Suprapubic skin (tissue), 4 donors: ENCODE results near the gene PIGH. TPM values are rescaled to one million over a fixed set of nuclear protein-coding genes. Genes with fewer than 3 reads are reported as not detected.
"Not testable (repeated sequence)": the region's sequence is repeated elsewhere in the genome, so short reads cannot be mapped to it uniquely, and the experiment has no call there.

Experiments
- DNase-seq, 2 donors: peaks; one replicate each; pipeline ENCODE4 v3.0.0-alpha.2; 2019; ENCODE audit warnings: low spot score in 2 of 2
- H3K27ac ChIP-seq: fragments of 200-600 bp; sonication (generic); one replicate; pipeline ENCODE4 v1.5.1; 2019
- H3K27me3 ChIP-seq: fragments of 200-600 bp; sonication (generic); one replicate; pipeline ENCODE4 v1.5.1; 2019
- H3K36me3 ChIP-seq: fragments of 200-600 bp; sonication (generic); one replicate; pipeline ENCODE4 v1.5.1; 2019
- H3K4me1 ChIP-seq: fragments of 200-600 bp; sonication (generic); one replicate; pipeline ENCODE4 v1.5.1; 2019
- H3K4me3 ChIP-seq: fragments of 200-600 bp; sonication (generic); one replicate; pipeline ENCODE4 v1.5.1; 2019; ENCODE audit warnings: mild to moderate bottlenecking
- H3K9me3 ChIP-seq: fragments of 200-600 bp; sonication (generic); one replicate; pipeline ENCODE4 v1.5.1; 2019
- CTCF ChIP-seq, 2 donors: fragments of 200-600 bp in 1 of 2; fragments of 450-650 bp in 1 of 2; sonication (generic) in 1 of 2; IDR thresholded peaks; one replicate each; pipeline ENCODE4 v1.5.1; 2016 to 2019; ENCODE audit warnings: antibody characterized with exemption in 2 of 2, mild to moderate bottlenecking in 1 of 2, moderate library complexity in 1 of 2
- EP300 ChIP-seq: sonication (generic); formaldehyde crosslinking; IDR thresholded peaks from one replicate; pipeline ENCODE4 v1.6.1; 2017; ENCODE audit warnings: antibody characterized with exemption
- POLR2A ChIP-seq, 2 donors: fragments of 450-650 bp; IDR thresholded peaks; one replicate each; pipeline ENCODE4 v1.6.1; 2017; ENCODE audit warnings: antibody characterized with exemption in 2 of 2, mild to moderate bottlenecking in 2 of 2, moderate library complexity in 2 of 2
- POLR2AphosphoS5 ChIP-seq, 3 donors: sonication (generic); formaldehyde crosslinking; IDR thresholded peaks; one replicate each; pipeline ENCODE4 v1.6.1; 2017; ENCODE audit warnings: antibody characterized with exemption in 3 of 3
- WGBS: methylation state at CpG from one replicate; pipeline ENCODE4 v1.1.5; 2018; 5-methylcytosine and 5-hydroxymethylcytosine counted together
- total RNA-seq, 4 donors: library from RNA; depleted of rRNA; stranded (reverse); fragments of >200 nt; gene quantifications; one replicate each; pipeline ENCODE4 v1.1.0, GENCODE V29; 2016

The PIGH gene
- total RNA-seq, 4 donors from 2014 or later = 29.6 to 50.5 (median 36.4) TPM

- DNase-seq = no peak
- Histone ChIP-seq H3K4me3 (no peak overlapping the region), H3K27me3 (no peaks in the 10 kb centered on the region), H3K27ac (no peak overlapping the region), H3K9me3 (no peaks in the 10 kb centered on the region), H3K4me1 (no peaks in the 10 kb centered on the region), H3K36me3 (no peaks in the 10 kb centered on the region)
- WGBS = 80% methylated on average over 5 of the region's 5 CpGs
- TF ChIP-seq POLR2A (IDR thresholded peaks at IDR 0.05) (no peak), CTCF (IDR thresholded peaks at IDR 0.05) (no peak), EP300 (no peak), POLR2AphosphoS5 (IDR thresholded peaks at IDR 0.05) (no peak)
Observed at GRCh38 chr14:67630938-67631337, 30.9 kb upstream of the PIGH start.

- H3K9me3 ChIP-seq = no peaks in the 10 kb centered on the region
- no peaks in the 10 kb centered on the region for H3K4me1 ChIP-seq
- no peak overlapping the region for H3K4me3 ChIP-seq
- H3K36me3 ChIP-seq = no peaks in the 10 kb centered on the region
- no peak overlapping the region for H3K27ac ChIP-seq
- TF ChIP-seq POLR2A (IDR thresholded peaks at IDR 0.05) = no peak
- TF ChIP-seq EP300 = no peak
- TF ChIP-seq POLR2AphosphoS5 (IDR thresholded peaks at IDR 0.05) = no peak
- no peak for TF ChIP-seq CTCF (IDR thresholded peaks at IDR 0.05)
- WGBS = 97% methylated on average over 4 of the region's 4 CpGs
- no peaks in the 10 kb centered on the region for H3K27me3 ChIP-seq
- DNase-seq = no peak
Observed at GRCh38 chr14:67630186-67630585, 30.1 kb upstream of the PIGH start.

GRCh38 chr14:67627519-67627918, 27.5 kb upstream of the PIGH start:
- no peak overlapping the region for H3K4me3 ChIP-seq
- H3K4me1 ChIP-seq = peaks cover 12% of the 10 kb centered on the region
- no peaks in the 10 kb centered on the region for H3K9me3 ChIP-seq
- no peak for DNase-seq
- H3K27me3 ChIP-seq = no peaks in the 10 kb centered on the region
- no peaks in the 10 kb centered on the region for H3K36me3 ChIP-seq
- H3K27ac ChIP-seq = no peak overlapping the region
- TF ChIP-seq EP300 = no peak
- TF ChIP-seq CTCF (IDR thresholded peaks at IDR 0.05) = no peak
- no peak for TF ChIP-seq POLR2A (IDR thresholded peaks at IDR 0.05)
- TF ChIP-seq POLR2AphosphoS5 (IDR thresholded peaks at IDR 0.05) = no peak

GRCh38 chr14:67626131-67626530, 26.1 kb upstream of the PIGH start:
- not testable (repeated sequence) for H3K27me3 ChIP-seq, H3K27ac ChIP-seq, H3K36me3 ChIP-seq, H3K4me3 ChIP-seq, H3K9me3 ChIP-seq, DNase-seq
- peaks cover 14% of the 10 kb centered on the region for H3K4me1 ChIP-seq
- 83% methylated on average over 1 of the region's 1 CpG for whole genome bisulfite sequencing

- peak overlapping the region; percentile 35 for H3K27ac ChIP-seq
- peaks cover 34% of the 10 kb centered on the region for H3K4me1 ChIP-seq
- H3K4me3 ChIP-seq = no peak overlapping the region
- no peaks in the 10 kb centered on the region for H3K27me3 ChIP-seq
- TF ChIP-seq POLR2A (IDR thresholded peaks at IDR 0.05) (no peak), EP300 (no peak), CTCF (IDR thresholded peaks at IDR 0.05) (no peak), POLR2AphosphoS5 (IDR thresholded peaks at IDR 0.05) (no peak)
- no peak for DNase-seq
- no peaks in the 10 kb centered on the region for H3K36me3 ChIP-seq
- WGBS = 23% methylated on average over 2 of the region's 2 CpGs
- no peaks in the 10 kb centered on the region for H3K9me3 ChIP-seq
Observed at GRCh38 chr14:67623114-67623513, 23.0 kb upstream of the PIGH start.

GRCh38 chr14:67622675-67623074, 22.6 kb upstream of the PIGH start:
- WGBS = 54% methylated on average over 4 of the region's 4 CpGs
- H3K9me3 ChIP-seq = no peaks in the 10 kb centered on the region
- DNase-seq = no peak
- no peak for TF ChIP-seq POLR2A (IDR thresholded peaks at IDR 0.05)
- TF ChIP-seq POLR2AphosphoS5 (IDR thresholded peaks at IDR 0.05) = no peak
- TF ChIP-seq EP300 = no peak
- no peak for TF ChIP-seq CTCF (IDR thresholded peaks at IDR 0.05)
- H3K4me3 ChIP-seq = no peak overlapping the region
- H3K4me1 ChIP-seq = peaks cover 34% of the 10 kb centered on the region
- H3K27ac ChIP-seq = peak overlapping the region; percentile 35
- no peaks in the 10 kb centered on the region for H3K36me3 ChIP-seq
- no peaks in the 10 kb centered on the region for H3K27me3 ChIP-seq
